Measurements from ENCODE around the gene FAM228B.
A peak's percentile ranks its signal among the peaks of the same experiment; 100 is the strongest.
"Not testable (repeated sequence)": the region's sequence is repeated elsewhere in the genome, so short reads cannot be mapped to it uniquely, and the experiment has no call there.

FAM228B gene

GRCh38 chr2:24123195-24123921, at the start of gene FAM228B, which contains the start of gene PFN4:
Gene FAM228B, plus strand, starts transcription at chr2:24123469. Its CDS starts 893 bp downstream, at chr2:24124362.
Gene PFN4, minus strand, starts transcription at chr2:24123334. Its CDS starts 799 bp downstream, at chr2:24122535.
- DNase-seq: peak; percentile 67

- no peak for DNase-seq
Measured at GRCh38 chr2:24073816-24074215, 49.5 kb upstream of the FAM228B start.

GRCh38 chr2:24075259-24075658, 48.0 kb upstream of the FAM228B start:
- no peak for DNase-seq

GRCh38 chr2:24075915-24076848, 47.1 kb upstream of the FAM228B start, which contains the start of gene SF3B6:
Gene SF3B6, minus strand, starts transcription at chr2:24076326. Its CDS starts 97 bp downstream, at chr2:24076229.
- DNase-seq: peak; percentile 96

- peak; percentile 55 for DNase-seq
Measured at GRCh38 chr2:24076849-24077534, 46.3 kb upstream of the FAM228B start.

GRCh38 chr2:24077535-24077877, 45.8 kb upstream of the FAM228B start:
- DNase-seq: no peak

GRCh38 chr2:24077879-24078278, 45.4 kb upstream of the FAM228B start:
- no peak for DNase-seq

- no peak for DNase-seq
Measured at GRCh38 chr2:24080701-24081100, 42.6 kb upstream of the FAM228B start.

GRCh38 chr2:24082787-24083566, 40.3 kb upstream of the FAM228B start:
- no peak for DNase-seq

- no peak for DNase-seq
Measured at GRCh38 chr2:24083567-24084385, 39.5 kb upstream of the FAM228B start.

- no peak for DNase-seq
Measured at GRCh38 chr2:24084386-24085199, 38.7 kb upstream of the FAM228B start, which contains the start of gene TP53I3. Gene TP53I3, minus strand, starts transcription at chr2:24084834. Its CDS starts 508 bp downstream, at chr2:24084326.

GRCh38 chr2:24085200-24085489, 38.1 kb upstream of the FAM228B start:
- DNase-seq: no peak

GRCh38 chr2:24086241-24086640, 37.0 kb upstream of the FAM228B start:
- no peak for DNase-seq

GRCh38 chr2:24087032-24087431, 36.2 kb upstream of the FAM228B start:
- DNase-seq: no peak

- no peak for DNase-seq
Measured at GRCh38 chr2:24088821-24089359, 34.4 kb upstream of the FAM228B start.

- not testable (repeated sequence) for DNase-seq
Measured at GRCh38 chr2:24093270-24093669, 30.0 kb upstream of the FAM228B start.

- DNase-seq: not testable (repeated sequence)
Measured at GRCh38 chr2:24095171-24095677, 28.0 kb upstream of the FAM228B start.

GRCh38 chr2:24100732-24101131, 22.5 kb upstream of the FAM228B start:
- not testable (repeated sequence) for DNase-seq

- DNase-seq: no peak
Measured at GRCh38 chr2:24101992-24102391, 21.3 kb upstream of the FAM228B start.

- DNase-seq: no peak
Measured at GRCh38 chr2:24102677-24103076, 20.6 kb upstream of the FAM228B start.

All from GF-D8 (cell line).